Upper lobe of left lung (tissue), 6 donors: ENCODE measurements around the gene MYOF. TPM values are rescaled to one million over a fixed set of nuclear protein-coding genes. Genes with fewer than 3 reads are reported as not detected.
A peak's percentile ranks its signal among the peaks of the same experiment; 100 is the strongest.

ENCODE experiments used
- ATAC-seq, 2 donors: fragments of 200-7000 bp; cut with Tn5 transposase; one replicate each; pipeline ENCODE4 v1.9.1; 2022; ENCODE audit warnings: mild to moderate bottlenecking in 2 of 2, moderate library complexity in 2 of 2; ENCODE audit not compliant: low FRiP score in 2 of 2
- DNase-seq, 2 donors: peaks; one replicate each; pipeline ENCODE4 v3.0.0-alpha.2; 2019 to 2020
- H3K27ac ChIP-seq, 4 donors: fragments of 200-600 bp; sonication (generic); one replicate each; pipeline ENCODE4 v1.5.1; 2016 to 2019
- H3K27me3 ChIP-seq, 4 donors: fragments of 200-600 bp; sonication (generic); one replicate each; pipeline ENCODE4 v1.5.1; 2017 to 2019
- H3K36me3 ChIP-seq, 4 donors: fragments of 200-600 bp; sonication (generic); one replicate each; pipeline ENCODE4 v1.5.1; 2016 to 2019
- H3K4me1 ChIP-seq, 4 donors: fragments of 200-600 bp; sonication (generic); one replicate each; pipeline ENCODE4 v1.5.1; 2018 to 2019
- H3K4me3 ChIP-seq, 4 donors: fragments of 200-600 bp; sonication (generic); one replicate each; pipeline ENCODE4 v1.5.1; 2017 to 2019; ENCODE audit warnings: mild to moderate bottlenecking in 2 of 4, moderate library complexity in 1 of 4
- H3K9me3 ChIP-seq, 4 donors: fragments of 200-600 bp; sonication (generic); one replicate each; pipeline ENCODE4 v1.5.1; 2018 to 2019
- CTCF ChIP-seq, 6 experiments: fragments of 450-650 bp in 4 of 6; fragments of 200-600 bp in 2 of 6; sonication (generic) in 2 of 6; IDR thresholded peaks; one replicate each; pipeline ENCODE4 v1.5.1; 2016 to 2019; ENCODE audit warnings: antibody characterized with exemption in 6 of 6
- EP300 ChIP-seq, 4 donors: sonication (generic); formaldehyde crosslinking; IDR thresholded peaks; one replicate each; pipeline ENCODE4 v1.5.1; 2017; ENCODE audit warnings: antibody characterized with exemption in 4 of 4, control low read depth in 2 of 4
- POLR2A ChIP-seq, 4 donors: fragments of 450-650 bp; IDR thresholded peaks; one replicate each; pipeline ENCODE4 v1.5.1; 2016 to 2017; ENCODE audit warnings: antibody characterized with exemption in 4 of 4, mild to moderate bottlenecking in 2 of 4
- POLR2AphosphoS5 ChIP-seq, 2 donors: sonication (generic); formaldehyde crosslinking; IDR thresholded peaks; one replicate each; pipeline ENCODE4 v1.5.1; 2017; ENCODE audit warnings: antibody characterized with exemption in 2 of 2
- WGBS, 2 donors: methylation state at CpG; one replicate each; pipeline ENCODE4 v1.1.5; 2017 to 2018; 5-methylcytosine and 5-hydroxymethylcytosine counted together
- total RNA-seq, 6 donors: library from RNA; depleted of rRNA in 4 of 6; stranded (reverse); fragments of >200 nt in 4 of 6; gene quantifications; one replicate each; pipeline versions ENCODE4 v1.1.0 to v1.2.1, GENCODE V29; 2016 to 2021
- donor health status: DM: no; HTN: no; CAD: no; lungs with moderate emphysema.
- donor health status: DM: no; HTN: yes; CAD: no; lungs with severe emphysema.

MYOF gene
- total RNA-seq, 6 donors from 2014 or later, result 83.9 to 168 (median 129) TPM

GRCh38 chr10:93280699-93281366 is 201.3 kb downstream of the MYOF start:
- no peak overlapping the region for H3K27ac ChIP-seq
- H3K9me3 ChIP-seq, result no peaks in the 10 kb centered on the region
- WGBS, 2 donors, result 70 to 79% methylated on average over 7 to 8 of the region's 8 CpGs
- ATAC-seq (no peak), DNase-seq (peak in 1 of 2 donors; percentile 20)
- H3K27me3 ChIP-seq, result no peaks in the 10 kb centered on the region
- no peaks in the 10 kb centered on the region for H3K36me3 ChIP-seq
- no peak for TF ChIP-seq CTCF (IDR thresholded peaks at IDR 0.05)
- TF ChIP-seq POLR2AphosphoS5 (IDR thresholded peaks at IDR 0.05), result no peak
- TF ChIP-seq POLR2A (IDR thresholded peaks at IDR 0.05), result no peak
- no peak for TF ChIP-seq EP300 (IDR thresholded peaks at IDR 0.05)
- H3K4me3 ChIP-seq, result no peak overlapping the region
- no peaks in the 10 kb centered on the region for H3K4me1 ChIP-seq

- TF ChIP-seq POLR2AphosphoS5 (IDR thresholded peaks at IDR 0.05) (no peak), EP300 (IDR thresholded peaks at IDR 0.05) (no peak), CTCF (IDR thresholded peaks at IDR 0.05) (no peak), POLR2A (IDR thresholded peaks at IDR 0.05) (no peak)
- WGBS, 2 donors, result 87% methylated on average over 3 to 6 of the region's 6 CpGs
- H3K27ac ChIP-seq, result no peak overlapping the region
- no peaks in the 10 kb centered on the region for H3K9me3 ChIP-seq
- ATAC-seq (no peak), DNase-seq (no peak)
- no peaks in the 10 kb centered on the region for H3K4me1 ChIP-seq
- no peak overlapping the region for H3K4me3 ChIP-seq
- no peaks in the 10 kb centered on the region for H3K27me3 ChIP-seq
- no peaks in the 10 kb centered on the region for H3K36me3 ChIP-seq
Measured at GRCh38 chr10:93280121-93280698, 201.9 kb downstream of the MYOF start.

GRCh38 chr10:93277360-93277759 is 204.8 kb downstream of the MYOF start:
- Histone ChIP-seq H3K4me3 (no peak overlapping the region), H3K36me3 (no peaks in the 10 kb centered on the region), H3K9me3 (no peaks in the 10 kb centered on the region), H3K27ac (no peak overlapping the region), H3K27me3 (no peaks in the 10 kb centered on the region), H3K4me1 (no peaks in the 10 kb centered on the region)
- ATAC-seq, result no peak
- no peak for DNase-seq
- TF ChIP-seq CTCF (IDR thresholded peaks at IDR 0.05) (no peak), EP300 (IDR thresholded peaks at IDR 0.05) (no peak), POLR2A (IDR thresholded peaks at IDR 0.05) (no peak), POLR2AphosphoS5 (IDR thresholded peaks at IDR 0.05) (no peak)
- 63 to 79% methylated on average over 4 of the region's 4 CpGs for WGBS, 2 donors

- Histone ChIP-seq H3K27ac (no peak overlapping the region), H3K4me3 (no peak overlapping the region), H3K27me3 (no peaks in the 10 kb centered on the region), H3K9me3 (peaks cover 0 to 3% (median 1%) of the 10 kb centered on the region in 4 donors), H3K4me1 (no peaks in the 10 kb centered on the region), H3K36me3 (no peaks in the 10 kb centered on the region)
- DNase-seq (no peak), ATAC-seq (no peak)
- WGBS, 2 donors, result 65 to 77% methylated on average over 4 of the region's 4 CpGs
- TF ChIP-seq CTCF (IDR thresholded peaks at IDR 0.05) (no peak), POLR2AphosphoS5 (IDR thresholded peaks at IDR 0.05) (no peak), POLR2A (IDR thresholded peaks at IDR 0.05) (no peak), EP300 (IDR thresholded peaks at IDR 0.05) (no peak)
Measured at GRCh38 chr10:93274419-93274818, 207.7 kb downstream of the MYOF start.
